T-cell (primary cell): ENCODE measurements around the gene ADH5. TPM values are rescaled to one million over a fixed set of nuclear protein-coding genes. Genes with fewer than 3 reads are reported as not detected.

Source experiments
- ATAC-seq, 4 experiments: fragments of 200-7000 bp in 3 of 4; fragments of 150-1000 bp in 1 of 4; cut with Tn5 transposase; replicated peaks in 1 of 4; 1 replicate in 3 of 4; 2 replicates in 1 of 4; pipeline ENCODE4 v1.10.0; 2021; ENCODE audit warnings: moderate library complexity in 3 of 4, mild to moderate bottlenecking in 2 of 4, moderate number of reproducible peaks in 1 of 4
- CTCF ChIA-PET, 2 donors: fragments of 300-600 bp; sonication (Branson Sonifier 250); formaldehyde crosslinking; loops; one replicate each; lab custom pipeline; 2022; ENCODE audit warnings: antibody characterized with exemption in 2 of 2; lab: Charles Lee
- POLR2A ChIA-PET, 2 donors: fragments of 300-600 bp; sonication (Branson Sonifier 250); formaldehyde crosslinking; loops; one replicate each; lab custom pipeline; 2022; ENCODE audit warnings: antibody characterized with exemption in 2 of 2; lab: Charles Lee
- DNase-seq, 35 experiments: peaks; one replicate each; pipeline versions ENCODE4 v3.0.0 to v3.0.0-alpha.2; 2013 to 2023
- H3K27ac ChIP-seq: one replicate; pipeline ENCODE4 v1.5.1; 2013; ENCODE audit warnings: low read length
- H3K27me3 ChIP-seq, 2 experiments: replicated peaks in 1 of 2; 1 replicate in 1 of 2; 2 replicates in 1 of 2; pipeline versions ENCODE4 v1.6.1 to v1.7.0; 2013; ENCODE audit warnings: low read length in 1 of 2, mixed read lengths in 1 of 2; ENCODE audit not compliant: control insufficient read depth in 2 of 2, insufficient read depth in 2 of 2; ENCODE audit errors: extremely low read depth in 1 of 2
- H3K36me3 ChIP-seq, 2 donors: 1 replicate in 1 of 2; 2 replicates in 1 of 2; pipeline versions ENCODE4 v1.6.1 to v1.7.0; 2013; ENCODE audit warnings: low read length in 1 of 2; ENCODE audit not compliant: control insufficient read depth in 2 of 2, insufficient read depth in 1 of 2; ENCODE audit errors: extremely low read depth in 1 of 2
- H3K4me1 ChIP-seq, 2 experiments: 1 replicate in 1 of 2; 2 replicates in 1 of 2; pipeline versions ENCODE4 v1.6.1 to v1.7.0; 2013; ENCODE audit warnings: low read length in 2 of 2, mixed read lengths in 1 of 2; ENCODE audit not compliant: insufficient read depth in 2 of 2, control insufficient read depth in 1 of 2; ENCODE audit errors: extremely low read depth in 1 of 2
- H3K4me3 ChIP-seq, 2 donors: 1 replicate in 1 of 2; 2 replicates in 1 of 2; pipeline versions ENCODE4 v1.5.1 to v1.7.0; 2013; ENCODE audit warnings: mild to moderate bottlenecking in 2 of 2, low read length in 1 of 2, moderate library complexity in 1 of 2; ENCODE audit not compliant: control insufficient read depth in 1 of 2; ENCODE audit errors: extremely low read depth in 1 of 2
- H3K9me3 ChIP-seq: 2 replicates; pipeline ENCODE4 v1.7.0; 2013
- H3K27ac Mint-ChIP-seq, 2 donors: one replicate each; pipeline ENCODE4 v1.8.0; 2020 to 2021; ENCODE audit warnings: mild to moderate bottlenecking in 2 of 2, mixed read lengths in 2 of 2
- H3K27me3 Mint-ChIP-seq, 2 donors: one replicate each; pipeline ENCODE4 v1.8.0; 2021 to 2022; ENCODE audit warnings: mixed read lengths in 2 of 2
- H3K36me3 Mint-ChIP-seq: one replicate; pipeline ENCODE4 v1.8.0; 2021; ENCODE audit warnings: mixed read lengths
- H3K4me1 Mint-ChIP-seq, 3 donors: one replicate each; pipeline ENCODE4 v1.8.0; 2020 to 2022; ENCODE audit warnings: mixed read lengths in 3 of 3, mild to moderate bottlenecking in 1 of 3
- H3K4me3 Mint-ChIP-seq, 3 donors: one replicate each; pipeline ENCODE4 v1.8.0; 2020 to 2022; ENCODE audit warnings: mild to moderate bottlenecking in 3 of 3, mixed read lengths in 3 of 3, moderate library complexity in 3 of 3
- H3K9me3 Mint-ChIP-seq, 3 donors: one replicate each; pipeline ENCODE4 v1.8.0; 2020 to 2022; ENCODE audit warnings: mixed read lengths in 3 of 3
- WGBS: methylation state at CpG from one replicate; pipeline ENCODE4 v1.1.5; 2013; ENCODE audit warnings: missing lambda C conversion rate; ENCODE audit not compliant: insufficient coverage; 5-methylcytosine and 5-hydroxymethylcytosine counted together
- total RNA-seq, 35 experiments: library from RNA in 6 of 35; stranded (reverse) in 6 of 35; fragments of 120-200 nt in 1 of 35; gene quantifications; one replicate each; pipeline versions ENCODE4 v1.2.1 to v1.2.4 and lab custom pipeline; 2013 to 2026

The ADH5 gene
- 10 to 100 TPM; 51.1 to 80.6 (median 70.5) TPM for total RNA-seq
- 98.7 TPM for total RNA-seq (2013)
- 25.0 to 122 (median 76.5) reads per million in 29 experiments for total RNA-seq (lab: John Stamatoyannopoulos, UW)

DNA sequence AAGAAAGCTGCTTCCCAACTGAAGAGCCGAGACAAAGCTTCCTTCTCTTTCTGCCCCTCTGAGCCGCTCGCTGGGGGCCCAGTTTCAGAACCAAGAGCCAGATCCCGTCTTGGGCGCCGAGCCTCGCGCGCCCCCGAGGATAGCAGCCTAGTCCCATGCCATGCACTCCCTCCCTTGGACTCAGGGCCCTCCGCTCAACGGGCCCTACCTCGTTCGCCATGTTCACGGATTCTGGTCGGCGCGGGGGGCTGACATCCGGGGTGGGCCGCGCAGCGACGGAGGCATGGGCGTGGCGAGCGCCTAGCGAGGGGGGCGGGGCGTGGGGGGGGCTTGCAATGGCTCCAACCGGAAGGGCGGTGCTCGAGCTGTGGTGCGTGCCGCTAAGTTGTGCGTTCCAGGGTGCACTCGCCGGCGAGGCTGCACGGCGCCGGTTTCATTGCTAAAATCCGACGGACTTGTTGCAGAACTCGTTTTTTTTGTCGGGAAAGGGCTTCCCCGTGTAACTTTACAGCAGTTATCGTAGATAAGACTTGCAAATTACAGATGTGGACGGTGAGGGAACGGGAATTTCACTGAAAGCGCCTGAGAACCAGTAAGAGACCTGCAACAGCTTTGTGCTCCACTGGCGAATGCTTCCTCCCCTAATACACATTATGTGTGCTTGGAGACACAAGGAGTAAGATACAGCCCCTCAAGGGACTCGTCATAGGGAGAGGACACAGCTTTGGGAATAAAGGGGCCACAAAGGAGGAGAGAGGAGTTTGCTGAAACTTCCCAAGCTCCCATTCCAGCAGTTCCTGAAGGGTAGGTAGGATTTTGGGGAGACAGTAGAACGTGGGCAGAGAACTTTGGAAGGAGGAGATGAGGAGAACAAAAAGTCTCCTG, at the start of gene ADH5:
TSS of gene ADH5 (minus strand) at position 308 of the 885 bp plus-strand sequence. CDS start at position 220, 88 bp downstream.
- DNase-seq (peak; percentile 77 to 94 (median 88)), ATAC-seq (peak; percentile 93 to 99 (median 96))
- H3K9me3 ChIP-seq: no peaks in the 10 kb centered on the region
- Mint-ChIP-seq H3K9me3 (no peaks in the 10 kb centered on the region), H3K27ac (peak within 1 kb of the TSS; percentile 99 to 100), H3K27me3 (no peaks in the 10 kb centered on the region), H3K36me3 (peaks cover 14% of the 10 kb centered on the region), H3K4me1 (peaks cover 54 to 67% (median 61%) of the 10 kb centered on the region in 3 donors), H3K4me3 (peak within 1 kb of the TSS; percentile 97 to 99 (median 97))
- peaks cover 0 to 17% of the 10 kb centered on the region in 2 donors for H3K36me3 ChIP-seq
- ChIA-PET CTCF (interaction anchor here (0.5 to 2.2 kb wide), 9 partner anchors 32 to 860 kb away, joined by 3 to 15 read pairs (median 3); partner anchors contain the start of genes METAP1 (in 1 of the 2) and RAP1GDS1 (in 1 of the 2)), POLR2A (interaction anchor here (0.5 to 1.6 kb wide), 5 partner anchors 14 to 831 kb away, joined by 3 to 5 read pairs (median 4); no protein-coding TSS in a partner anchor)
- H3K4me1 ChIP-seq: peaks cover 15 to 30% of the 10 kb centered on the region in 2 experiments
- H3K4me3 ChIP-seq: peak within 1 kb of the TSS; percentile 92 to 93
- WGBS: under 1% methylated on average over 26 of the region's 53 CpGs
- peak within 1 kb of the TSS; percentile 89 for H3K27ac ChIP-seq
- no peaks in the 10 kb centered on the region for H3K27me3 ChIP-seq

DNA sequence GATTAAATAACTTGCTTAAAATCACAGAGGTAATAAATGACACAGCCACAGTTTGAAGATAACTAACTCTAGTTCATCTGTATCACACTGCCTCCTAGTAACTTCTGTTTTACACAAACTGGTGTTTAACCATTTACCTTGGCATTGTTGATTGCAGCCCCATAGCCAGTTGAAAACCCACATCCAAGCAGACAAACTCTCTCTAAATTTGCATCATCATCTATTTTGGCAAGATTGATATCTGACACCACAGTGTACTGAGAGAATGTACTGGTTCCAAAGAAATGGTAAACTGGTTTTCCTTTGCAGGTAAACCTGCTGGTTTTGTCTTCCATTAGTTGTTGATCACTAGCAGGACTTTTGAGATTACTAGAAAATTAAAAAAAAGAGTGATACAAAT, 47.7 kb upstream of the ADH5 start:
- CTCF ChIA-PET: no interaction called here
- no peak overlapping the region for H3K27ac ChIP-seq
- POLR2A ChIA-PET: no interaction called here
- no peak for DNase-seq
- no peaks in the 10 kb centered on the region for H3K9me3 Mint-ChIP-seq
- H3K4me1 ChIP-seq: no peaks in the 10 kb centered on the region
- H3K27me3 ChIP-seq: no peaks in the 10 kb centered on the region
- no peak overlapping the region for H3K27ac Mint-ChIP-seq
- no peak overlapping the region for H3K4me3 ChIP-seq
- H3K36me3 Mint-ChIP-seq: peaks cover 3% of the 10 kb centered on the region
- no peaks in the 10 kb centered on the region for H3K36me3 ChIP-seq
- H3K27me3 Mint-ChIP-seq: peaks cover 3 to 9% of the 10 kb centered on the region in 2 donors
- no peaks in the 10 kb centered on the region for H3K9me3 ChIP-seq
- no peak overlapping the region for H3K4me3 Mint-ChIP-seq
- H3K4me1 Mint-ChIP-seq: no peaks in the 10 kb centered on the region
- no peak for ATAC-seq

DNA sequence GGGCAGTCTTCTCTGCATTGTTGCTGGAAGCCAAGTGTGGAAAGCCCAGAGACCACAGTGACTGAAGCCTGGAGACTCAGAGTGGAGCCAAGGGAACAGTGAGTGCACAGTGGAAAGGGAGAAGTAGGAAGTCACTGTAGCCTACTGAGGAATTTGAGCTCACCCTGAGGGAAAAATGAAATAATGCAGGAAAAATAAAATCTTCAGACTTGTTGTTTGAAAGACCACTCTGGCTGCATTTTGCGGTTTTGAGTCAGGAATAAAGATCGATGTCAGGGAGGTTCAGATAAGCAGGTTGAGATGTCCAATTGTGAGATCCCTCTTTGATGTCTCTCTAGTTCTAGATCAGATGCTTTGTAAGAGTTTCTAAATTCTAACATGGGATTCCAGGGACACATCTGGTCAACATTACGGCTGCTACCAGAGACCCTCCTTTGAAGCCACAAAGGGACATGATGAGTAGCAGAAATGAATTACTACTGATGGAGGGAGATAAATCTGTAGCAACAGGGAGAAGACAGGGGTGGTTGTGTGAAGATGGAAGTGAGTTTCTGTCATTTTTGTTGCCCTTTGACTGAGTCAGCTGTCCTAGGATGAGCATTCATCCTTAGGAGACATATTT, 47.1 kb upstream of the ADH5 start:
- Mint-ChIP-seq H3K27me3 (peaks cover 3 to 9% of the 10 kb centered on the region in 2 donors), H3K4me3 (no peak overlapping the region), H3K4me1 (no peaks in the 10 kb centered on the region), H3K36me3 (peaks cover 3% of the 10 kb centered on the region), H3K27ac (no peak overlapping the region), H3K9me3 (no peaks in the 10 kb centered on the region)
- Histone ChIP-seq H3K4me1 (no peaks in the 10 kb centered on the region), H3K4me3 (no peak overlapping the region), H3K27ac (no peak overlapping the region), H3K36me3 (no peaks in the 10 kb centered on the region), H3K9me3 (no peaks in the 10 kb centered on the region), H3K27me3 (no peaks in the 10 kb centered on the region)
- DNase-seq: no peak
- WGBS: 81% methylated on average over 3 of the region's 3 CpGs
- POLR2A ChIA-PET: no interaction called here
- CTCF ChIA-PET: no interaction called here
- ATAC-seq: no peak

DNA sequence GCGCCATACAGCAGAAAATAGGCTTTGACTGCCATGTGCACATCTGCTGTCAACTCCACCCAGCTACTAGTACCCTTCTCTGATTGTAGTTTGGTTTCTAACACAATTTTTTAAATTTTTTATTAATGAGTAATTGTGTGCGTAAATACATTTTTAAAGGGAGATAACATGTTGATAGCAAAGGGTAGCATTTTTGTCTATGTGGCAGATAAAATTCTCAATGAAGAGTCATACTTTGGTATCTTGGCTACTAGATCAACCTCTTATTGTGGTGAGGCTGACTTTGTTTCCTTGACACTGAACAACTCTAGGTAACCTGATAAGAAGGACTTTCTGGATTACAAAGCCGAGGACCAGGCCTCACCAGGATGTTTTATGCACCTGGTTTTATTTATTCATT, 46.0 kb upstream of the ADH5 start:
- Mint-ChIP-seq H3K4me3 (no peak overlapping the region), H3K4me1 (no peaks in the 10 kb centered on the region), H3K36me3 (peaks cover 3% of the 10 kb centered on the region), H3K9me3 (no peaks in the 10 kb centered on the region), H3K27ac (no peak overlapping the region), H3K27me3 (peaks cover 3 to 9% of the 10 kb centered on the region in 2 donors)
- Histone ChIP-seq H3K4me1 (no peaks in the 10 kb centered on the region), H3K27ac (no peak overlapping the region), H3K4me3 (no peak overlapping the region), H3K36me3 (no peaks in the 10 kb centered on the region), H3K9me3 (no peaks in the 10 kb centered on the region), H3K27me3 (no peaks in the 10 kb centered on the region)
- WGBS: no CpG with 5 or more reads among the region's 3 CpGs
- CTCF ChIA-PET: interaction anchor here in 1 of 2 donors (1.3 kb wide), 1 partner anchor 311 kb away, joined by 3 read pairs; no protein-coding TSS in a partner anchor
- POLR2A ChIA-PET: interaction anchor here in 1 of 2 donors (0.6 kb wide), 1 partner anchor 36 kb away, joined by 4 read pairs; no protein-coding TSS in a partner anchor
- DNase-seq (no peak), ATAC-seq (no peak)

DNA sequence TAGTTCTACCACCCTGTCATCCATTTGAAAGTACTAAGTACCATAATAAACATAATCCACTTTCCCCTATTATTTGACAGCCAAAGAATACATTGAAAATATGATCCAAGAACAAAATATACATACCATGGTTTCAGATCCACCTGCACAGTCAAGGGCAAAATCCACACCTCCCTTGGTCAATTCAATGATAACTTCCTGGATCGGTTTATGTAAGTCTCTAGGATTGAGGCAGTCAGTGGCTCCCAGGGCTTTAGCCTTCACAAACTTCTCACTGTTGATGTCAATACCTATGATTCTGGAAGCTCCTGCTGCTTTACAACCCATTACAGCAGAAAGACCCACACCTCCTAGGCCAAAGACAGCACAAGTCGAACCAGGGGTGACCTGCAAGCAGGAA, 42.8 kb upstream of the ADH5 start:
- no peak overlapping the region for H3K27ac Mint-ChIP-seq
- WGBS: no CpG with 5 or more reads among the region's 2 CpGs
- no peak for ATAC-seq

DNA sequence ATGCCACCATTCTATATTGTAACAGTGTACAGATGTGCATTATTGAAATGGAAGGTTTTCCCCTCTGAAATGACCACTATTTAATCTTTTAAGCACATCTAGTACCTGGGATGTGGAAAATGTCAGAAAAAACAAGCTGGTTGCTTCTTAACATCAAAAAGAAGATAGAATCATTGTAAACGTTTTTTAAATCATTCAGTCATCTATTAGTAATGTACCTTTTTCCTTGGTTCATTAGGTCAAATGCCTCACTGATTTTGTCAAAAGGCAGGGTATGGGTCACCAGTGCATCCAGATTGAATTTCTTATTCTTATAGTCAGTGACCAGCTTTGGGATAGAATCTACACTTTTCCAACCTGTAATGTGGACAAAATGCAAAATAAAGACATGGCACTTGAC, 37.8 kb upstream of the ADH5 start:
- DNase-seq: no peak
- Histone ChIP-seq H3K27me3 (peaks cover 0 to 2% of the 10 kb centered on the region in 2 experiments), H3K9me3 (no peaks in the 10 kb centered on the region), H3K4me1 (no peaks in the 10 kb centered on the region), H3K4me3 (no peak overlapping the region), H3K27ac (no peak overlapping the region), H3K36me3 (no peaks in the 10 kb centered on the region)
- CTCF ChIA-PET: interaction anchor here in 1 of 2 donors (0.6 kb wide), 2 partner anchors 9 to 88 kb away, joined by 3 to 5 read pairs; no protein-coding TSS in a partner anchor
- Mint-ChIP-seq H3K4me3 (no peak overlapping the region), H3K36me3 (no peaks in the 10 kb centered on the region), H3K9me3 (no peaks in the 10 kb centered on the region), H3K27ac (no peak overlapping the region), H3K4me1 (no peaks in the 10 kb centered on the region), H3K27me3 (peaks cover 2 to 4% of the 10 kb centered on the region in 2 donors)
- WGBS: 60% methylated on average over 1 of the region's 1 CpG
- ATAC-seq: no peak
- POLR2A ChIA-PET: no interaction called here

More for the DNA sequence above, 42.8 kb upstream of the ADH5 start:
- no peaks in the 10 kb centered on the region for H3K36me3 ChIP-seq
- ChIA-PET CTCF (no interaction called here), POLR2A (no interaction called here)
- no peaks in the 10 kb centered on the region for H3K9me3 Mint-ChIP-seq
- no peaks in the 10 kb centered on the region for H3K4me1 Mint-ChIP-seq
- H3K9me3 ChIP-seq: no peaks in the 10 kb centered on the region
- H3K4me3 Mint-ChIP-seq: no peak overlapping the region
- H3K27me3 Mint-ChIP-seq: peaks cover 3 to 8% of the 10 kb centered on the region in 2 donors
- peaks cover 0 to 2% of the 10 kb centered on the region in 2 experiments for H3K27me3 ChIP-seq
- H3K4me3 ChIP-seq: no peak overlapping the region
- no peak overlapping the region for H3K27ac ChIP-seq
- H3K36me3 Mint-ChIP-seq: peaks cover 3% of the 10 kb centered on the region
- no peak for DNase-seq
- no peaks in the 10 kb centered on the region for H3K4me1 ChIP-seq
